GM21367 (cell line): ENCODE results near the gene MTF2.
"Not testable (repeated sequence)": the region's sequence is repeated elsewhere in the genome, so short reads cannot be mapped to it uniquely, and the experiment has no call there.

Experiments used
- ATAC-seq: cut with Tn5 transposase; IDR thresholded peaks from one replicate; pipeline ENCODE4 v1.9.1; 2021; ENCODE audit not compliant: unreplicated experiment

The MTF2 gene

DNA sequence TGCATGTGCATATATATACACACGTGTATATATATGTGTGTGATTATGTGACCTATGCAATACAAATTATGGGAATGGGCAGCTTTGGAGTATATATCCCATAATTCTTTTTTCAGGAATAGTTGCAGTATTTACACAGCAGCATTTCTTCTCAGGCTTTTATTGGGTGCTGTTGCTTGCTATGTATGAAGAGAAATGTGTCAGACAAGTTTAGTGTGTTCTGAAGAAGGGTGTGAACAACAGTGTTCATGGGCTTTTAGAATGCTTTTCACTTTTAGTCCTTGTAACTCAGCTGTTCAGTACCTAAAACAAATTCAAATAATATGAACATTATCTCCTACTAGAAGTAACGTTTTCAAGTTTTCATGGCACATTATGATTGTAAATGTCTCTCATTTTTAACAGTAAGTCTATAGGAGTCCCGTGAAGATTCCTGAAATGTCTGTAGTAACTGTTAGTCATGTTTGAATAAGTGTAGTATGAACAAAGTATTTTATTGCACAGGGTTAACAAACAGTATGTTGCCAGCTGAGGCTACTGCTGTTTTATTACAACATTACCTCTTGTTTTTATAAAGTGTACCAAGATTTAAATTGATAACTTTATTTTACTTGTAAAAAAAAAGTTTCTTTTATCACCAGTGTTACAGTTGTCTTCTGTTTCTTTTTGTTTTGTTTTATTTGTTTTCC lies 58.7 kb downstream of the MTF2 start:
- ATAC-seq = no peak

- no peak for ATAC-seq
Observed at GRCh38 chr1:93140106-93140505, 61.0 kb downstream of the MTF2 start.

- ATAC-seq = no peak
Observed at GRCh38 chr1:93142161-93142560, 63.1 kb downstream of the MTF2 start.

DNA sequence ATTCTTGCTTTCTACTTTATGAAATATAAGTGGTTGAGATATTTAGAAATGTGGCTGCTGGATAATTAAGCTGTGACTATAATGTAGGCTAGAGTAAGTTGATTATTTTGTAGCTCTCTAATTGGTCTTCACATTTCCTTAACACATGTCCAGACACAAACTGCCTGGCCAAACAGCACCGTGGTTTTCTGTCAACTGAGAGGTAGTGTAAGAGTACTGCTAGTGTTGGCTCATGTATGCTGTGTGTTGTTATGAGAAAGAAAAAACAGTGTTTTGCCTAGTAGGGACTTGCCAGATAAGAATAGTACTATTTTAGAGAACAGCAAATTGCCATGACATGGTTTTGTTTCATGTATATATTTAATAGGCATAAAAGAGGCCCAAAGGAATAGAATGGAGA lies 64.1 kb downstream of the MTF2 start:
- ATAC-seq = no peak

DNA sequence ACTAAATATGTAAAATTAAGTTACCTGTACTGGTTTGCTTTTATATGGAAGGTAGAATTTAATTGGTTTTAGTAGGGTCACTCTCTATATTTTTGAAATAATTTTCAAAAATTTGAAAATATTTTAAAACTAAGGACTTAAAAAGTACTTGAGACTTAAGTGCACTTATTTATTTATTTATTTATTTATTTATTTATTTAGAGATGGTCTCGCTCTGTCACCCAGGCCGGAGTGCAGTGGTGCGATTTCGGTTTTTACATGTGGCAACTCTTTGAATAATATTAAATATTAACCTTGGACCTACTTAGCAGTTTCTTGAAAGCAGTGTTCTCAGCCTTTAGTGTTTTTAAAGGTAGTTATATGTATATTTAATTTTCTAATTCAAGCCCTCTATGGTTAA lies 64.7 kb downstream of the MTF2 start:
- no peak for ATAC-seq

- no peak for ATAC-seq
Observed at GRCh38 chr1:93148001-93148400, 68.9 kb downstream of the MTF2 start.

DNA sequence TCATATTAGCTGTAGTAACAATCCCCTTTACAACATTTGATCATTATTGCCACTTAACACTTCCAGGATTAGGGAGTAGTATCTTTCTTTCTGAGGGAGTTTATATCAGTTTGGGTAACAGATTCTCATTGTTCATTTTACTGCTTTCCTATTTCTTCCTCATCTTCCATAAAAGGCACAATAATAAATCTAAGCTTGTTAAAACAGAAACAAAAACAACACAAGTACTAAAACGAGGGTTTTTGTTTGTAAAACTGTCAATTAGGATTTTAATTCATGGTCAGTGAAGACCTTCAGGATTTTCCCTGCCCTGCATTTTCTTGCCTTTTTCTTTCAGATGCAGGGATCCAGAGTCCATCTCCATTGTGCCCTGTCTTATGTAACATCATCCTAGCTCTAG lies 71.6 kb downstream of the MTF2 start:
- ATAC-seq = no peak

DNA sequence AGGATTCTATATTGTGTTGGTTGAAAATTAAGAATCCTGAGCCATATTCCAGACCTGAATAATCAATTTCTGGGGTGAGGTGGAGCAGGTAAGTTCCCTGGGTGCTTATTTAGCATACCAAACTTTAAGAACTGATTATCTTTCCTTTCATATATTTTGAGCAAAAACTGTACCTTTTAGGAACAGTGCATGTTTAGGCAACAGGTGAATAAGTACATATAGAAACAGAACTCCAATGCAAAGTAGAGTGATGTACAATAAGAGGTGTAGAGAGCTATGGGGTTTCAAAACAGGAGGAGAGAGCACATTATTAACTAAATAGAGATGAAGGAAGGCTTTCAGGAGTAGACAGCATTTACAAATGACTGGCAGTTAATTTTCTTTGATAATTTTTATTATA lies 72.4 kb downstream of the MTF2 start:
- ATAC-seq = no peak

DNA sequence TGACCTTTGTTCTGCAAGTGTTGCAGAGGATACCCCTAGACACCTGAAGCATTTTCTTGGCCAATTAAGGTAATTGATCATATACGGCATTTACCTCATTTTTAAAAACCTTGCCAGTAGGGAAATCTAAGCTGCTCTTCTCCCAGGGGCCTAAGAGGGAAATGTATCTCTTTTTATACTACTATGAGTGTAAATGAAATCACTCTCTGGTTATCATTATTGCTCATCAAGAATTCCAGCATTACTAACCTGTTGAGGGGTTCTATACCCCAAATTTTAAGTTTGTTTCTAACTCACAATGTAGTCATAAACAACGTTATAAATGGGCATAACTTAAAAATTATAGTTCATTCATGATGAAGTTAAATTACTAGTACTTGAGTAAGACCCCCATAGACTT lies 73.8 kb downstream of the MTF2 start:
- ATAC-seq = no peak

GRCh38 chr1:93154898-93155297 lies 75.8 kb downstream of the MTF2 start:
- ATAC-seq = no peak

DNA sequence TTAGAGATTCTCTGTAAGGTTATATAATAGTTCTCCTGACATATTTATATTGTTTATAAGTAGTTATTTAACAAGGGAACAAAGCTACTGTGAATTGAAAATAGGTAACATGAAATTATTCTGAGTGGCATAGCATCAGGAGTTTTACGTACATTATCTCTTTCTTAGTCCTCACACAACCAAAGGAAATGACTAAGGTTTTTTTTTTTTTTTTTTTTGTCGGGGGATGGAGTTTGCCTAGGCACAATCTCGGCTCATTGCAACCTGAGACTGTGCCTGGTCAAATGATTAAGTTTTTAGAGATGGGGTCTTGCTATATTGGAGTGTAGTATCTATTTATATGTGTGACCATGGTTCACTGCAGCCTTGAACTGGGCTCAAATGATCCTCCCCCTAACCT lies 76.3 kb downstream of the MTF2 start:
- ATAC-seq = no peak

DNA sequence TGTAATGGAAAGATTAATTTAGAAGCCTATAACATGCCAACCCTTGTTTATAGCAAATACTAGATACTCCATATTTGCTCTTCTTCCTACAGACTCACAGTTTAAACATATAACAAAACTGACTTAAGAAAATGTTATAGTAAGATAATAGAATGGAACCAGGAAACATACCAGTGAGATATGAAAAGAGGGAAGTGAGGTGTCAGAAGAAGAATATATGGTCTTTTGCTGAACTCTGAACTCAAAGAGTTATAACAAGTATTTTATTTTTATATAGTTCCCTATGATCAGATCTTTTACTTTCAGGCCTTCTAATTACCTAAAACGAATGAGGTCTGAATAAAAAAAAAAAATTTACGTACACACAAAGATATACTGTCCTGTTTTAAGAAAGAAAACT lies 80.3 kb downstream of the MTF2 start:
- no peak for ATAC-seq

DNA sequence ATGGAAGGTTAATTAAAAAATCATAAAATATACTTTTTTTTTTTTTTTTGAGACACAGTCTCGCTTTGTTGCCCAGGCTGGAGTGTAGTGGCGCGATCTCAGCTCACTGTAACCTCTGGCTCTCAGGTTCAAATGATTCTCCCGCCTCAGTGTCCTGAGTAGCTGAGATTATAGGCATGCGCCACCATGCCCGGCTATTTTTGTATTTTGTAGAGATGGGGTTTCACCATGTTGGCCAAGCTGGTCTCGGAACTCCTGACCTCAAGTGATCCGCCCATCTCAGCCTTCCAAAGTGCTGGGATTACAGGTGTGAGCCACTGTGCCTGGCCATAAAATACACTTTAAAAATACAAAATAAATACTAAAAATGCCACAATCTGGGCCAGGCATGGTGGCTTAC lies 84.2 kb downstream of the MTF2 start:
- not testable (repeated sequence) for ATAC-seq

DNA sequence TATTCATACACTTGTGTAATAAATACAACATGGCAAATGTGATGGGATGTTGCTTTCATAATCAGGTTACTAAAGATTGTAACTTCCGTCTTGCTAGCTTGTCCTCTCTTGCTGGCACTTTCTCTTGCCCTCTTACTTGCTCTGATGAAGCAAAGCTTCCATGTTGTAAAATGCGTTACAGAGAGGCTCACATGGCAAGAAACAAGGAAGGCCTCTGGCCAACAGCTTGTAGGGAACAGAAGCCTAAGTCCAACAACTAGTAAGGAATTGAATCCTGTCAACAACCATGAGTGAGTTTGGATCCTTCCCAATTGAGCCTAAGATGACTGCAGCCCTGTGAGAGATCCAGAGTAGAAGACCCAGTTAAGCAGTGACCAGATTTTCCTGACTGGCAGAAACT lies 85.7 kb downstream of the MTF2 start:
- no peak for ATAC-seq

DNA sequence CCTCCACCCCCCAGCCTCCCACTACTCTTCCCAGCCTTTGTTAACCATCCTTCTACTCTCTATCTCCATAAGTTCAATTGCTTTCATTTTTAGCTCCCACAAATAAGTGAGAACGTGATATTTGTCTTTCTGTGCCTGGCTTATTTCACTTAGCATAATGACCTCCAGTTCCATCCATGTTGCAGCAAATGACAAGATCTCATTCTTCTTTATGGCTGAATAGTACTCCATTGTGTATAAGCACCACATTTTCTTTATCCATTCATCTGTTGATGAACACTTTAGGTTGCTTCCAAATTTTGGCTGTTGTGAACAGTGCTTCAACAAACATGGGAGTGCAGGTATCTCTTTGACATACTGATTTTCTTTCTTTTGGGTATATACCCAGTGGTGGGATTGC lies 86.8 kb downstream of the MTF2 start:
- ATAC-seq = not testable (repeated sequence)

GRCh38 chr1:93167006-93167405 lies 87.9 kb downstream of the MTF2 start:
- no peak for ATAC-seq

DNA sequence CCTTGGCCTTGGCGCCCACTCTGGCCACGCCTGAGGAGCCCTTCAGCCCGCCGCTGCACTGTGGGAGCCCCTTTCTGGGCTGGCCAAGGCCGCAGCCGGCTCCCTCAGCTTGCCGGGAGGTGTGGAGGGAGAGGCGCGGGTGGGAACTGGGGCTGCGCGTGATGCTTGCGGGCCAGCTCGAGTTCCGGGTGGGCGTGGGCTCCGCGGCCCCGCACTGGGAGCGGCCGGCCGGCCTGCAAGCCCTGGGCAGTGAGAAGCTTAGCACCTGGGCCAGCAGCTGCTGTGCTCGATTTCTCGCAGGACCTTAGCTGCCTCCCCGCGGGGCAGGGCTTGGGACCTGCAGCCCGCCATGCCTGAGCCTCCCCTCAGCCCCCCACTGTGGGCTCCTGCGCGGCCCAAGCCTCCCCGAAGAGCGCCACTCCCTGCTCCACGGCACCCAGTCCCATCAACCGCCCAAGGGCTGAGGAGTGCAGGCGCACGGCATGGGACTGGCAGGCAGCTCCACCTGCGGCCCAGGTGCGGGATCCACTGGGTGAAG lies 91.1 kb downstream of the MTF2 start:
- ATAC-seq = not testable (repeated sequence)

DNA sequence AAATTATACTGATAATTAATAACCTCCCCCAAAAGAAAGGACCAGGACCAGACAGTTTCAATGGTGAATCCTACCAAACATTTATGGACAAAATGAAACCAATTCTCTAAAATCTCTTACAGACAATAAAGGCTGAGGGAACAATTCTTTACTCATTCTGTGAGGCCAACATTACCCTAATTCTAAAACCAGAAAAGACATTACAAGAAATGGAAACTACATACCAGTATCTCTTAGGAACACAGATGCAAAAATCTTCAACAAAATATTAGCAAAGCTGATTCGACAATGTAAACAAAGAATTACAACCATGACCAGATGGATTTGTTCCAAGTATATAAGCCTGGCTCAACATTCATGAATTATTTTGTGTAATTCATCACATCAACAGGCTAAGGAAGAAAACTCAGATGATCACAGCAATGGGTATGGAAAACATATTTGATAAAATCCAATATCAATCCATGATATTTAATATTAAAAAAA lies 92.5 kb downstream of the MTF2 start:
- ATAC-seq = no peak

GRCh38 chr1:93172778-93173177 lies 93.7 kb downstream of the MTF2 start:
- ATAC-seq = no peak

- ATAC-seq = not testable (repeated sequence)
Observed at GRCh38 chr1:93174638-93175037, 95.6 kb downstream of the MTF2 start.

GRCh38 chr1:93177991-93178390 lies 98.9 kb downstream of the MTF2 start:
- ATAC-seq = no peak

- no peak for ATAC-seq
Observed at GRCh38 chr1:93178418-93178817, 99.3 kb downstream of the MTF2 start.
